OCI-LY7 (cell line): ENCODE results near the gene RET. TPM values are rescaled to one million over a fixed set of nuclear protein-coding genes. Genes with fewer than 3 reads are reported as not detected.

Source experiments
- BruUV-seq: library from RNA; stranded (reverse); fragments of 400-500 nt; replicated peaks from 2 replicates; lab custom pipeline; 2021; lab: Mats Ljungman, UMichigan
- CTCF ChIA-PET: fragments of 300-600 bp; sonication (Branson Sonifier 250); formaldehyde crosslinking; loops from one replicate; lab custom pipeline; 2022; ENCODE audit warnings: antibody characterized with exemption; ENCODE audit not compliant: unreplicated experiment; lab: Charles Lee
- POLR2A ChIA-PET: fragments of 300-600 bp; sonication (Branson Sonifier 250); formaldehyde crosslinking; loops from one replicate; lab custom pipeline; 2022; ENCODE audit warnings: antibody characterized with exemption; lab: Charles Lee
- DNase-seq: peaks from one replicate; pipeline ENCODE4 v3.0.0-alpha.2; 2015; ENCODE audit warnings: low spot score
- H2AFZ ChIP-seq: fragments of 200-600 bp; sonication (generic), shearing (Covaris generic); 2 replicates; pipeline ENCODE4 v1.6.1; 2014; ENCODE audit warnings: mild to moderate bottlenecking, antibody characterized with exemption, low read length, moderate library complexity
- H3K27ac ChIP-seq: fragments of 200-600 bp; sonication (generic); 2 replicates; pipeline ENCODE4 v1.5.1; 2014; ENCODE audit warnings: mixed run types, low read depth, mild to moderate bottlenecking, moderate library complexity, low read length, inconsistent platforms; ENCODE audit not compliant: poor library complexity, severe bottlenecking
- H3K36me3 ChIP-seq: fragments of 200-600 bp; sonication (generic); 2 replicates; pipeline ENCODE4 v1.6.1; 2014; ENCODE audit warnings: mild to moderate bottlenecking, antibody characterized with exemption, low read length, moderate library complexity, mixed read lengths; ENCODE audit not compliant: insufficient read depth
- H3K4me1 ChIP-seq: fragments of 200-600 bp; sonication (generic); 2 replicates; pipeline ENCODE4 v1.5.1; 2014; ENCODE audit warnings: mild to moderate bottlenecking, low read length; ENCODE audit not compliant: insufficient read depth, poor library complexity, severe bottlenecking
- H3K4me2 ChIP-seq: fragments of 200-600 bp; sonication (generic); 2 replicates; pipeline ENCODE4 v1.6.1; 2014; ENCODE audit warnings: mild to moderate bottlenecking, low read length
- H3K4me3 ChIP-seq: fragments of 200-600 bp; sonication (generic); 2 replicates; pipeline ENCODE4 v1.5.1; 2014; ENCODE audit warnings: mild to moderate bottlenecking, low read depth, low read length; ENCODE audit not compliant: poor library complexity, severe bottlenecking
- H3K79me2 ChIP-seq: fragments of 200-600 bp; sonication (generic); 2 replicates; pipeline ENCODE4 v1.6.1; 2016; ENCODE audit warnings: low read depth, mild to moderate bottlenecking, low read length, moderate library complexity, mixed read lengths; ENCODE audit not compliant: insufficient read depth
- H3K9me2 ChIP-seq: fragments of 200-600 bp; sonication (generic); 2 replicates; pipeline ENCODE4 v1.6.1; 2016; ENCODE audit warnings: mild to moderate bottlenecking, low read length, mixed read lengths; ENCODE audit not compliant: insufficient read depth
- H3K9me3 ChIP-seq: fragments of 200-600 bp; sonication (generic); 2 replicates; pipeline ENCODE4 v1.6.1; 2014; ENCODE audit warnings: mild to moderate bottlenecking, mixed run types, low read length, mixed read lengths
- H4K20me1 ChIP-seq: fragments of 200-600 bp; sonication (generic); 2 replicates; pipeline ENCODE4 v1.6.1; 2014; ENCODE audit warnings: mild to moderate bottlenecking, antibody characterized with exemption, low read length, moderate library complexity, mixed read lengths; ENCODE audit not compliant: insufficient read depth
- EZH2phosphoT487 ChIP-seq: fragments of 200-600 bp; sonication (generic); IDR thresholded peaks from 2 replicates; pipeline ENCODE4 v1.6.1; 2018; ENCODE audit warnings: low read depth, borderline replicate concordance, mild to moderate bottlenecking, mixed run types, antibody characterized with exemption, low read length, moderate library complexity, mixed read lengths
- intact Hi-C: fragments of 100-400 bp; cut with micrococcal nuclease; formaldehyde crosslinking; loops from one replicate; pipeline ENCODE4 v1.10.0; 2022; ENCODE audit not compliant: unreplicated experiment
- total RNA-seq, 2 experiments: library from RNA; depleted of rRNA in 1 of 2; stranded (reverse); fragments of >200 nt in 1 of 2; shearing (Covaris generic) in 1 of 2; gene quantifications; 2 replicates each; pipeline ENCODE4 v1.2.3, GENCODE V29; 2014 to 2022
- TF ChIP-seq, protein P1 (sequence below): fragments of 200-600 bp; sonication (generic); conservative IDR thresholded peaks from 2 replicates; pipeline ENCODE4 v1.5.1; 2014; ENCODE audit warnings: mild to moderate bottlenecking, antibody characterized with exemption, low read length, moderate library complexity, mixed read lengths

The RET gene
- total RNA-seq, 2 experiments from 2014 or later, result 0.06 TPM; not detected in 1

- no peak overlapping the region for H2AFZ ChIP-seq
- intact Hi-C loops, result no loop called here
- no peaks in the 10 kb centered on the region for H3K9me2 ChIP-seq
- H3K36me3 ChIP-seq, result no peaks in the 10 kb centered on the region
- no peak overlapping the region for H3K4me3 ChIP-seq
- no peak overlapping the region for H3K27ac ChIP-seq
- no peaks in the 10 kb centered on the region for H3K79me2 ChIP-seq
- H4K20me1 ChIP-seq, result no peaks in the 10 kb centered on the region
- H3K4me1 ChIP-seq, result no peaks in the 10 kb centered on the region
- H3K9me3 ChIP-seq, result 0 out of 2 replicates have a peak, but pooled peaks cover 9% of the 10 kb centered on the region
- no peak for DNase-seq
- POLR2A ChIA-PET, result no interaction called here
- CTCF ChIA-PET, result no interaction called here
- TF ChIP-seq, protein P1, sequence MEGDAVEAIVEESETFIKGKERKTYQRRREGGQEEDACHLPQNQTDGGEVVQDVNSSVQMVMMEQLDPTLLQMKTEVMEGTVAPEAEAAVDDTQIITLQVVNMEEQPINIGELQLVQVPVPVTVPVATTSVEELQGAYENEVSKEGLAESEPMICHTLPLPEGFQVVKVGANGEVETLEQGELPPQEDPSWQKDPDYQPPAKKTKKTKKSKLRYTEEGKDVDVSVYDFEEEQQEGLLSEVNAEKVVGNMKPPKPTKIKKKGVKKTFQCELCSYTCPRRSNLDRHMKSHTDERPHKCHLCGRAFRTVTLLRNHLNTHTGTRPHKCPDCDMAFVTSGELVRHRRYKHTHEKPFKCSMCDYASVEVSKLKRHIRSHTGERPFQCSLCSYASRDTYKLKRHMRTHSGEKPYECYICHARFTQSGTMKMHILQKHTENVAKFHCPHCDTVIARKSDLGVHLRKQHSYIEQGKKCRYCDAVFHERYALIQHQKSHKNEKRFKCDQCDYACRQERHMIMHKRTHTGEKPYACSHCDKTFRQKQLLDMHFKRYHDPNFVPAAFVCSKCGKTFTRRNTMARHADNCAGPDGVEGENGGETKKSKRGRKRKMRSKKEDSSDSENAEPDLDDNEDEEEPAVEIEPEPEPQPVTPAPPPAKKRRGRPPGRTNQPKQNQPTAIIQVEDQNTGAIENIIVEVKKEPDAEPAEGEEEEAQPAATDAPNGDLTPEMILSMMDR, result no peak
- no peak for TF ChIP-seq EZH2phosphoT487
- BruUV-seq, result no TSS peak
- no peak overlapping the region for H3K4me2 ChIP-seq
Observed at GRCh38 chr10:43037440-43037839, 39.4 kb upstream of the RET start.

- H3K36me3 ChIP-seq, result no peaks in the 10 kb centered on the region
- no peaks in the 10 kb centered on the region for H3K4me1 ChIP-seq
- TF ChIP-seq, protein P1, result no peak
- no peak for TF ChIP-seq EZH2phosphoT487
- DNase-seq, result no peak
- H3K4me2 ChIP-seq, result no peak overlapping the region
- no TSS peak for BruUV-seq
- ChIA-PET POLR2A (no interaction called here), CTCF (interaction anchor here (0.6 kb wide), 1 partner anchor 224 kb away, joined by 9 read pairs; no protein-coding TSS in a partner anchor)
- H3K9me3 ChIP-seq, result 0 out of 2 replicates have a peak, but pooled peaks cover 3% of the 10 kb centered on the region
- no peaks in the 10 kb centered on the region for H4K20me1 ChIP-seq
- H3K27ac ChIP-seq, result no peak overlapping the region
- H3K79me2 ChIP-seq, result no peaks in the 10 kb centered on the region
- no peaks in the 10 kb centered on the region for H3K9me2 ChIP-seq
- H3K4me3 ChIP-seq, result no peak overlapping the region
- H2AFZ ChIP-seq, result no peak overlapping the region
- intact Hi-C loops, result no loop called here
Observed at GRCh38 chr10:43037942-43038782, 38.7 kb upstream of the RET start.
